Measurements from ENCODE around the gene SSRP1. TPM values are rescaled to one million over a fixed set of nuclear protein-coding genes. Genes with fewer than 3 reads are reported as not detected.

Gene SSRP1
- total and polyA plus RNA-seq, 2 donors from 2014 or later = 44.5 to 78.5 TPM

DNA sequence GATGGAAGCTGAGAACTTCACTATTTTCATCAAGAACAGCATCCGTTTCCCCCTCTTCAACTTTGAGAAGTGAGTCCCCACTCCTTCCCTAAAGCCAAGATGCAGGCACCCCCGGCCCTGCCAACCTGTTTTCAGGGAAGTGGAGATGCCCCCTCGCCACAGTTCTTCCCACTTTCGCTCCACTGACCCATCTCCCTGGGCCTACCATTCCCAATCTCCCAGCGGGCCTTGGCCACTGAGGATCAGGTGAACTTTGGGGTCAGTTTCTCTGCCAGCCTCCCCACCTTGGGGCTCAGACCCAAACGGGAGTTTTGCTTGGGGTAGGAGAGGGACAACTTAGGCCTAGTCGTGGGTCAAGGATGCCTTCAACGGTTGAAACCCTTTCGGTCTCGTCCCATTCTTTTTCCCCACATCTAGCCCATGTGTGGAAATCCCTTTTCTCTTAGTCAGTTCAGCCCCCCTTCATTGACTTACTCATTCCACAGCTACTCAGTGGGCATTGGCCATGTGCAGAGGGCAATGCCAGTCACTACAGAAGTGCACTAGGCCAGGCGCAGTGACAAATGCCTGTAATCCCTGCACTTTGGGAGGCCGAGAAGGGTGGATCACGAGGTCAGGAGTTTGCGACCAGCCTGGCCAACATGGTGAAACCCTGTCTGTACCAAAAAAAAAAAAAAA lies 13.1 kb upstream of the SSRP1 start:
- no peaks in the 10 kb centered on the region for H3K9me3 ChIP-seq (ENCODE audit: control insufficient read depth in 2 of 3, insufficient read depth in 1 of 3, low read length in 3 of 3)
- H3K4me1 ChIP-seq (ENCODE audit: control insufficient read depth in 2 of 3, insufficient read depth in 2 of 3, low read depth in 1 of 3, low read length in 3 of 3) = no peaks in the 10 kb centered on the region
- FAIRE-seq (no peak), DNase-seq (no peak)
- no peaks in the 10 kb centered on the region for H3K27me3 ChIP-seq (ENCODE audit: control insufficient read depth, insufficient read depth, low read length)
- H3K4me3 ChIP-seq (ENCODE audit: low read length in 3 of 3) = no peak overlapping the region
- no peak overlapping the region for H3K9ac ChIP-seq (ENCODE audit: low read length in 3 of 3)
- intact Hi-C loops (cut with DNase I) = no loop called here
- TF ChIP-seq, protein P1, sequence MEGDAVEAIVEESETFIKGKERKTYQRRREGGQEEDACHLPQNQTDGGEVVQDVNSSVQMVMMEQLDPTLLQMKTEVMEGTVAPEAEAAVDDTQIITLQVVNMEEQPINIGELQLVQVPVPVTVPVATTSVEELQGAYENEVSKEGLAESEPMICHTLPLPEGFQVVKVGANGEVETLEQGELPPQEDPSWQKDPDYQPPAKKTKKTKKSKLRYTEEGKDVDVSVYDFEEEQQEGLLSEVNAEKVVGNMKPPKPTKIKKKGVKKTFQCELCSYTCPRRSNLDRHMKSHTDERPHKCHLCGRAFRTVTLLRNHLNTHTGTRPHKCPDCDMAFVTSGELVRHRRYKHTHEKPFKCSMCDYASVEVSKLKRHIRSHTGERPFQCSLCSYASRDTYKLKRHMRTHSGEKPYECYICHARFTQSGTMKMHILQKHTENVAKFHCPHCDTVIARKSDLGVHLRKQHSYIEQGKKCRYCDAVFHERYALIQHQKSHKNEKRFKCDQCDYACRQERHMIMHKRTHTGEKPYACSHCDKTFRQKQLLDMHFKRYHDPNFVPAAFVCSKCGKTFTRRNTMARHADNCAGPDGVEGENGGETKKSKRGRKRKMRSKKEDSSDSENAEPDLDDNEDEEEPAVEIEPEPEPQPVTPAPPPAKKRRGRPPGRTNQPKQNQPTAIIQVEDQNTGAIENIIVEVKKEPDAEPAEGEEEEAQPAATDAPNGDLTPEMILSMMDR (IDR thresholded peaks at IDR 0.05; ENCODE audit: borderline replicate concordance, extremely low read depth, insufficient read depth) = no peak
- H3K36me3 ChIP-seq (ENCODE audit: control insufficient read depth in 2 of 3, insufficient read depth in 3 of 3, low read length in 3 of 3) = no peaks in the 10 kb centered on the region
- no peak overlapping the region for H3K27ac ChIP-seq (ENCODE audit: low read depth in 2 of 2, low read length in 2 of 2)

DNA sequence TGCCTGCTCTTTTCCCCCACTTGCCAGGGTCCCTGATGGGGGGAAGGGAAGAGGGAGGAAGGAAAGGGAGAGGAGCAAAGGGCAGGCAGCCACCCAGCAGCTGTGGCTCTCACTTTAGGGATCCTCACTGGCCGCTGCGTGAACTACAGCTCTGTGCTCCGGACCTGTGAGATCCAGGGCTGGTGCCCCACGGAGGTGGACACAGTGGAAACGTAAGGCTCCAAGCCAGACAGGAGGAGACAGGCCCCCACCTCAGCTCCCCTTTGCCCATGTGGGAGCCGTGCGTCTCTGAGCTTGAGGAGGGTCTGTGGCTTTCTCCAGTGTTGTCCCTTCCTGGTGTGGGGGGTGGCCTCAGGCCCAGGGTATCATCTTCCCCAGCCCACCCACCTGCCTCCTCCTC lies 12.4 kb upstream of the SSRP1 start:
- no peak overlapping the region for H3K4me3 ChIP-seq (ENCODE audit: low read length in 3 of 3)
- no peaks in the 10 kb centered on the region for H3K36me3 ChIP-seq (ENCODE audit: control insufficient read depth in 2 of 3, insufficient read depth in 3 of 3, low read length in 3 of 3)
- H3K9me3 ChIP-seq (ENCODE audit: control insufficient read depth in 2 of 3, insufficient read depth in 1 of 3, low read length in 3 of 3) = no peaks in the 10 kb centered on the region
- DNase-seq (no peak), FAIRE-seq (no peak)
- no peak overlapping the region for H3K27ac ChIP-seq (ENCODE audit: low read depth in 2 of 2, low read length in 2 of 2)
- H3K27me3 ChIP-seq (ENCODE audit: control insufficient read depth, insufficient read depth, low read length) = no peaks in the 10 kb centered on the region
- no peaks in the 10 kb centered on the region for H3K4me1 ChIP-seq (ENCODE audit: control insufficient read depth in 2 of 3, insufficient read depth in 2 of 3, low read depth in 1 of 3, low read length in 3 of 3)
- intact Hi-C loops (cut with DNase I) = no loop called here
- H3K9ac ChIP-seq (ENCODE audit: low read length in 3 of 3) = no peak overlapping the region
- TF ChIP-seq, protein P1 (IDR thresholded peaks at IDR 0.05; ENCODE audit: borderline replicate concordance, extremely low read depth, insufficient read depth) = no peak

DNA sequence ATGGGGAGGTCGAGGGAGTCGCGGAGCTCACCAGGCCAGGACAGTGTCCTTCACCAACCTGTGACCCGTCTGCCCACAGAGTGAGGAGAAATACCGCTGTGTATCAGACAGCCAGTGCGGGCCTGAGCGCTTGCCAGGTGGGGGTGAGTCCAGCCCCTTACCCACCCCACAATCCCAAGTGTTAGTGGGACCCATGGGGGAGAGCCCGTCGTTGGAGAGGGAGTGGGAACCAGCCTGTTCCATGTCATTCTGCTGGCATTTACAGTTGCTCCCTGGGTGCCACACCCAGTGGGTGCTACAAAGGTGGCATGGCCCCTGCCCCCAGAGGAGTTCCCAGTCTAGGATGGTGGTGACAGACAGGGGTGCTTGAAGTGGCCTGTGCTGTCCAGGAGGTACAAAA lies 11.6 kb upstream of the SSRP1 start:
- no peak for FAIRE-seq

More for the DNA sequence above, 11.6 kb upstream of the SSRP1 start:
- DNase-seq = no peak
- Histone ChIP-seq H3K36me3 (ENCODE audit: control insufficient read depth in 2 of 3, insufficient read depth in 3 of 3, low read length in 3 of 3) (no peaks in the 10 kb centered on the region), H3K9ac (ENCODE audit: low read length in 3 of 3) (no peak overlapping the region), H3K9me3 (ENCODE audit: control insufficient read depth in 2 of 3, insufficient read depth in 1 of 3, low read length in 3 of 3) (no peaks in the 10 kb centered on the region), H3K4me3 (ENCODE audit: low read length in 3 of 3) (no peak overlapping the region), H3K4me1 (ENCODE audit: control insufficient read depth in 2 of 3, insufficient read depth in 2 of 3, low read depth in 1 of 3, low read length in 3 of 3) (no peaks in the 10 kb centered on the region), H3K27me3 (ENCODE audit: control insufficient read depth, insufficient read depth, low read length) (no peaks in the 10 kb centered on the region), H3K27ac (ENCODE audit: low read depth in 2 of 2, low read length in 2 of 2) (no peak overlapping the region)
- intact Hi-C loops (cut with DNase I) = no loop called here
- TF ChIP-seq, protein P1 (IDR thresholded peaks at IDR 0.05; ENCODE audit: borderline replicate concordance, extremely low read depth, insufficient read depth) = no peak

All from kidney (tissue), 14 donors.